GM23338 (cell line): ENCODE measurements around the gene OR8I2. TPM values are rescaled to one million over a fixed set of nuclear protein-coding genes. Genes with fewer than 3 reads are reported as not detected.

Source experiments
- ATAC-seq: fragments of 200-7000 bp; cut with Tn5 transposase; 3 replicates; pipeline ENCODE4 v1.9.1; 2020
- DNase-seq: peaks from one replicate; pipeline ENCODE4 v3.0.0-alpha.2; 2015; ENCODE audit warnings: low spot score
- H2AFZ ChIP-seq: fragments of 200-600 bp; sonication (generic); 2 replicates; pipeline ENCODE4 v1.8.0; 2016; ENCODE audit warnings: antibody characterized with exemption, mild to moderate bottlenecking, moderate library complexity
- H3F3A ChIP-seq: fragments of 200-600 bp; sonication (generic); replicated peaks from 2 replicates; pipeline ENCODE4 v1.8.0; 2017; ENCODE audit warnings: antibody characterized with exemption, mixed run types, low read depth
- H3K27ac ChIP-seq: fragments of 200-600 bp; sonication (generic); 2 replicates; pipeline ENCODE4 v1.6.1; 2016; ENCODE audit warnings: low read depth
- H3K27me3 ChIP-seq: fragments of 200-600 bp; sonication (generic); 2 replicates; pipeline ENCODE4 v1.8.0; 2016; ENCODE audit warnings: mild to moderate bottlenecking, mixed run types, moderate library complexity; ENCODE audit not compliant: insufficient read depth
- H3K36me3 ChIP-seq: fragments of 200-600 bp; sonication (generic); 2 replicates; pipeline ENCODE4 v1.8.0; 2016; ENCODE audit warnings: mild to moderate bottlenecking; ENCODE audit not compliant: insufficient read depth
- H3K4me1 ChIP-seq: fragments of 200-600 bp; sonication (generic); 2 replicates; pipeline ENCODE4 v1.8.0; 2016; ENCODE audit warnings: mild to moderate bottlenecking, moderate library complexity; ENCODE audit not compliant: insufficient read depth
- H3K4me2 ChIP-seq: fragments of 200-600 bp; sonication (generic); 2 replicates; pipeline ENCODE4 v1.7.1; 2017; ENCODE audit warnings: mixed run types
- H3K4me3 ChIP-seq: fragments of 200-600 bp; sonication (generic); 2 replicates; pipeline ENCODE4 v1.6.1; 2016; ENCODE audit warnings: mixed run types
- H3K79me2 ChIP-seq: fragments of 200-600 bp; sonication (generic); replicated peaks from 2 replicates; pipeline ENCODE4 v1.8.0; 2017; ENCODE audit warnings: mild to moderate bottlenecking; ENCODE audit not compliant: insufficient read depth
- H3K9me2 ChIP-seq: fragments of 200-600 bp; sonication (generic); 2 replicates; pipeline ENCODE4 v1.8.0; 2017; ENCODE audit not compliant: insufficient read depth
- H4K20me1 ChIP-seq: fragments of 200-600 bp; sonication (generic); replicated peaks from 2 replicates; pipeline ENCODE4 v1.8.0; 2017; ENCODE audit warnings: mild to moderate bottlenecking; ENCODE audit not compliant: insufficient read depth
- H3K27ac Mint-ChIP-seq: 2 replicates; pipeline ENCODE4 v1.8.0; 2020; ENCODE audit warnings: inconsistent platforms, mild to moderate bottlenecking, moderate library complexity, mixed read lengths
- H3K27me3 Mint-ChIP-seq: 3 replicates; pipeline ENCODE4 v1.8.0; 2022; ENCODE audit warnings: low read depth, mild to moderate bottlenecking, moderate library complexity, mixed read lengths, inconsistent platforms; ENCODE audit not compliant: insufficient read depth, poor library complexity
- H3K36me3 Mint-ChIP-seq: 3 replicates; pipeline ENCODE4 v1.8.0; 2021; ENCODE audit warnings: low read depth, mild to moderate bottlenecking, inconsistent platforms, moderate library complexity, mixed read lengths
- H3K4me1 Mint-ChIP-seq: 3 replicates; pipeline ENCODE4 v1.8.0; 2020; ENCODE audit warnings: mild to moderate bottlenecking, inconsistent platforms, mixed read lengths
- H3K4me3 Mint-ChIP-seq: 3 replicates; pipeline ENCODE4 v1.8.0; 2021; ENCODE audit warnings: moderate library complexity, mild to moderate bottlenecking, inconsistent platforms, mixed read lengths
- H3K9me3 Mint-ChIP-seq: 3 replicates; pipeline ENCODE4 v1.8.0; 2020; ENCODE audit warnings: moderate library complexity, mild to moderate bottlenecking, inconsistent platforms, mixed read lengths
- CTCF ChIP-seq, 2 experiments: fragments of 200-600 bp in 1 of 2; sonication (generic) in 1 of 2; conservative IDR thresholded peaks; 2 replicates each; pipeline versions ENCODE4 v1.5.1 to v1.6.1; 2016 to 2017; ENCODE audit warnings: antibody characterized with exemption in 2 of 2, low read depth in 2 of 2, mild to moderate bottlenecking in 2 of 2, moderate library complexity in 1 of 2
- ETS1 ChIP-seq: IDR thresholded peaks from 2 replicates; pipeline ENCODE4 v1.6.1; 2016; ENCODE audit warnings: antibody characterized with exemption
- EZH2 ChIP-seq: fragments of 200-600 bp; sonication (generic); IDR thresholded peaks from one replicate; pipeline ENCODE4 v1.8.0; 2017; ENCODE audit warnings: antibody characterized with exemption, mild to moderate bottlenecking, low read depth; ENCODE audit not compliant: unreplicated experiment
- EZH2phosphoT487 ChIP-seq: fragments of 200-600 bp; sonication (generic); IDR thresholded peaks from one replicate; pipeline ENCODE4 v1.8.1; 2018; ENCODE audit warnings: antibody characterized with exemption; ENCODE audit not compliant: unreplicated experiment
- JUNB ChIP-seq: IDR thresholded peaks from one replicate; pipeline ENCODE4 v1.6.1; 2016; ENCODE audit warnings: antibody characterized with exemption; ENCODE audit not compliant: unreplicated experiment
- NANOG ChIP-seq: IDR thresholded peaks from 2 replicates; pipeline ENCODE4 v1.6.1; 2016; ENCODE audit warnings: antibody characterized with exemption, borderline replicate concordance
- POLR2AphosphoS5 ChIP-seq: IDR thresholded peaks from 2 replicates; pipeline ENCODE4 v1.6.1; 2016; ENCODE audit warnings: antibody characterized with exemption, low read depth
- STAT1 ChIP-seq: IDR thresholded peaks from one replicate; pipeline ENCODE4 v1.6.1; 2016; ENCODE audit warnings: antibody characterized with exemption; ENCODE audit not compliant: unreplicated experiment
- ZNF331 ChIP-seq: fragments of 250-450 bp; sonication (Bioruptor Pico); IDR thresholded peaks from 2 replicates; pipeline ENCODE4 v1.5.0; 2020; ENCODE audit warnings: low read depth, mild to moderate bottlenecking, moderate library complexity
- ZNF462 ChIP-seq: fragments of 250-450 bp; sonication (Bioruptor Pico); IDR thresholded peaks from 2 replicates; pipeline ENCODE4 v1.5.0; 2020; ENCODE audit warnings: mild to moderate bottlenecking, moderate library complexity
- polyA plus RNA-seq: library from polyadenylated mRNA; unstranded; fragments of >200 nt; fragmentation: Nextera tagmentation; extraction: Ambion mirVana; gene quantifications from 2 replicates; pipeline ENCODE4 v1.2.1, GENCODE V29; 2016
- total RNA-seq: library from RNA; depleted of rRNA; stranded (reverse); fragments of >200 nt; shearing (Covaris generic); gene quantifications from 2 replicates; pipeline ENCODE4 v1.2.3, GENCODE V29; 2014
- TF ChIP-seq, protein P1 (sequence below): IDR thresholded peaks from one replicate; pipeline ENCODE4 v1.6.1; 2018; ENCODE audit warnings: antibody characterized with exemption; ENCODE audit not compliant: unreplicated experiment

Gene OR8I2
- total and polyA plus RNA-seq, 2 experiments from 2014 or later, result not detected

- no peak for ATAC-seq
- no peak within 1 kb of the TSS for H3K4me2 ChIP-seq
- Mint-ChIP-seq H3K4me3 (no peak within 1 kb of the TSS), H3K36me3 (peaks cover 2% of the 10 kb centered on the region; the same call in 1 of the 3 replicates), H3K9me3 (peaks cover 4% of the 10 kb centered on the region; the same call in 2 of the 3 replicates), H3K4me1 (no peaks in the 10 kb centered on the region), H3K27me3 (no peaks in the 10 kb centered on the region), H3K27ac (no peak within 1 kb of the TSS)
- DNase-seq, result no peak
- no peaks in the 10 kb centered on the region for H4K20me1 ChIP-seq
- no peak within 1 kb of the TSS for H3K27ac ChIP-seq
- no peaks in the 10 kb centered on the region for H3F3A ChIP-seq
- TF ChIP-seq STAT1, result no peak
- no peak for TF ChIP-seq ZNF462 (CRISPR knock-in tag)
- TF ChIP-seq JUNB, result no peak
- no peak for TF ChIP-seq CTCF (conservative IDR thresholded peaks at IDR 0.05; ENCODE audit: low read depth in 2 of 2)
- TF ChIP-seq EZH2, result no peak
- no peak for TF ChIP-seq POLR2AphosphoS5
- TF ChIP-seq ETS1, result no peak
- no peak for TF ChIP-seq EZH2phosphoT487
- no peak for TF ChIP-seq ZNF331 (CRISPR knock-in tag)
- TF ChIP-seq, protein P1, sequence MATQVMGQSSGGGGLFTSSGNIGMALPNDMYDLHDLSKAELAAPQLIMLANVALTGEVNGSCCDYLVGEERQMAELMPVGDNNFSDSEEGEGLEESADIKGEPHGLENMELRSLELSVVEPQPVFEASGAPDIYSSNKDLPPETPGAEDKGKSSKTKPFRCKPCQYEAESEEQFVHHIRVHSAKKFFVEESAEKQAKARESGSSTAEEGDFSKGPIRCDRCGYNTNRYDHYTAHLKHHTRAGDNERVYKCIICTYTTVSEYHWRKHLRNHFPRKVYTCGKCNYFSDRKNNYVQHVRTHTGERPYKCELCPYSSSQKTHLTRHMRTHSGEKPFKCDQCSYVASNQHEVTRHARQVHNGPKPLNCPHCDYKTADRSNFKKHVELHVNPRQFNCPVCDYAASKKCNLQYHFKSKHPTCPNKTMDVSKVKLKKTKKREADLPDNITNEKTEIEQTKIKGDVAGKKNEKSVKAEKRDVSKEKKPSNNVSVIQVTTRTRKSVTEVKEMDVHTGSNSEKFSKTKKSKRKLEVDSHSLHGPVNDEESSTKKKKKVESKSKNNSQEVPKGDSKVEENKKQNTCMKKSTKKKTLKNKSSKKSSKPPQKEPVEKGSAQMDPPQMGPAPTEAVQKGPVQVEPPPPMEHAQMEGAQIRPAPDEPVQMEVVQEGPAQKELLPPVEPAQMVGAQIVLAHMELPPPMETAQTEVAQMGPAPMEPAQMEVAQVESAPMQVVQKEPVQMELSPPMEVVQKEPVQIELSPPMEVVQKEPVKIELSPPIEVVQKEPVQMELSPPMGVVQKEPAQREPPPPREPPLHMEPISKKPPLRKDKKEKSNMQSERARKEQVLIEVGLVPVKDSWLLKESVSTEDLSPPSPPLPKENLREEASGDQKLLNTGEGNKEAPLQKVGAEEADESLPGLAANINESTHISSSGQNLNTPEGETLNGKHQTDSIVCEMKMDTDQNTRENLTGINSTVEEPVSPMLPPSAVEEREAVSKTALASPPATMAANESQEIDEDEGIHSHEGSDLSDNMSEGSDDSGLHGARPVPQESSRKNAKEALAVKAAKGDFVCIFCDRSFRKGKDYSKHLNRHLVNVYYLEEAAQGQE, result no peak
- no peak for TF ChIP-seq NANOG
- no peaks in the 10 kb centered on the region for H3K79me2 ChIP-seq
- no peak within 1 kb of the TSS for H3K4me3 ChIP-seq
- H3K9me2 ChIP-seq, result no peaks in the 10 kb centered on the region
- H3K4me1 ChIP-seq, result no peaks in the 10 kb centered on the region
- no peaks in the 10 kb centered on the region for H3K27me3 ChIP-seq
- H2AFZ ChIP-seq, result no peak within 1 kb of the TSS
- H3K36me3 ChIP-seq, result no peaks in the 10 kb centered on the region
Measured at GRCh38 chr11:56122073-56122472, 29.0 kb downstream of the OR8I2 start, which contains the start of gene OR8H3. TSS of gene OR8H3 (plus strand) at chr11:56122373. CDS start at chr11:56122373, 0 bp downstream.
